Activated naive CD4-positive, alpha-beta T cell treated with anti-CD3 and anti-CD28 coated beads, Interleukin-2, amount 50 U/mL, for 24 hours (primary cell): Measurements from ENCODE around the gene EML6.
"Not testable (repeated sequence)": the region's sequence is repeated elsewhere in the genome, so short reads cannot be mapped to it uniquely, and the experiment has no call there.

ENCODE experiments used
- H3K27ac Mint-ChIP-seq: one replicate; pipeline ENCODE4 v1.8.0; 2021; ENCODE audit warnings: mild to moderate bottlenecking, mixed read lengths
- H3K27me3 Mint-ChIP-seq: one replicate; pipeline ENCODE4 v1.8.0; 2021; ENCODE audit warnings: mixed read lengths
- H3K36me3 Mint-ChIP-seq: one replicate; pipeline ENCODE4 v1.8.0; 2021; ENCODE audit warnings: mixed read lengths
- H3K4me1 Mint-ChIP-seq: one replicate; pipeline ENCODE4 v1.8.0; 2021; ENCODE audit warnings: mixed read lengths
- H3K4me3 Mint-ChIP-seq: one replicate; pipeline ENCODE4 v1.8.0; 2021; ENCODE audit warnings: mild to moderate bottlenecking, mixed read lengths
- H3K9me3 Mint-ChIP-seq: one replicate; pipeline ENCODE4 v1.8.0; 2021; ENCODE audit warnings: mixed read lengths

EML6 gene

DNA sequence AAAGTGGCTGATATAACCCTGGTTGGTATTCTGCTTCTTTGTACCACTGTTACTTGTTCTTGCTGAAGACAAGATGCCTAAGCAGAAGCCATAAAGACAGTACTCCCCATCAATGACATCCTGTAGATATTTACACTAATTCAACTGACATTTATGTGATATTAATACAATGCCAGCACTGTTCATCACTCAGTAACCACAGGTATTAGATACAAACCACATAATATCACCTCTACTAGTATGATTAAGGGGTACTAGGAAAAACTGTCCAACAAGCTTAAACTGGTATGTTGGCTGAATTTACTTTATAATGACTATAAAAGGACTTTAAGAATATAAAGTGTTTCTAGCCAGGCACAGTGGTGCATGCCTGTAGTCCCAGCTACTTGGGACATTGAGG lies 261.0 kb downstream of the EML6 start:
- no peak overlapping the region for H3K4me3 Mint-ChIP-seq
- H3K27me3 Mint-ChIP-seq = no peaks in the 10 kb centered on the region
- H3K4me1 Mint-ChIP-seq = peaks cover 58% of the 10 kb centered on the region
- no peaks in the 10 kb centered on the region for H3K9me3 Mint-ChIP-seq
- peaks cover 25% of the 10 kb centered on the region for H3K36me3 Mint-ChIP-seq
- no peak overlapping the region for H3K27ac Mint-ChIP-seq

DNA sequence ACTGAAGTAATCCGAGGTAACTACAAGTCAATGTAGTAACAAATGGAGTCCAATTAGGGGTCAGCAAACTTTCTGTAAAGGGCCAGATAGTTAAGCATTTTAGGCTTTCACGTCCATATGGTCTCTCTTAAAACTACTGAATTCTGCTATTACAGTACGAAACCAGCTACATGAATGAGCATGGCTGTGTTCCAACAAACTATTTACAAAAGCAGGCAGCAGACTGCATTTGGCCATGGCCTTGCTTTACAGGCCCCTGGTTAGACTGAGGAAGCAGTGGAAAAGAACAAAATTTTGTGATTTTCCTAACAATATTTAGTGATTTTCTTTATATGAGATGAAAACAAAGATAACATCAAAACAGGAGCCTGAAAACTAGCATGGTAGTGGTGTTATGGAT lies 262.8 kb downstream of the EML6 start:
- Mint-ChIP-seq H3K27me3 (no peaks in the 10 kb centered on the region), H3K4me1 (peaks cover 58% of the 10 kb centered on the region)

DNA sequence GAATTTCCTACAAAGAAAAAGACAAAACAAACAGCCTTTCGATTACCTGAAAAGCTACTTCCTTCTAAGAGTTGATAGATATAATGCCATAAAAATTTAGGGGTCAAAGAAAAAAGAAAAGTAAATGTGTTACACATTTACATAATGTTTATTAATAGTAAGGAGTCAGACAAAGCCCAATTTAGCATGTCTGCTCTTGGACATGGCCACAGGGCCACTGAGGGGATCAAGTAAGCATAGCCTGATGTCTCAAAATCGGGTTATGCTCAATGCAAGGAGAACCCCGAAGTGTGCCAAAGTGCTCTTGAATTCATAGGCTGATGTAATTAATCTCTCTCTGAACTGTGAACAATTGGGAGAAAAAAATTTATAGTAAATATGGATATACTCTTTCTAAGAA lies 265.1 kb downstream of the EML6 start:
- Mint-ChIP-seq H3K27me3 (no peaks in the 10 kb centered on the region), H3K4me1 (peaks cover 72% of the 10 kb centered on the region)

More for the DNA sequence above, 262.8 kb downstream of the EML6 start:
- H3K9me3 Mint-ChIP-seq = no peaks in the 10 kb centered on the region
- H3K36me3 Mint-ChIP-seq = peaks cover 21% of the 10 kb centered on the region
- no peak overlapping the region for H3K4me3 Mint-ChIP-seq
- H3K27ac Mint-ChIP-seq = no peak overlapping the region

DNA sequence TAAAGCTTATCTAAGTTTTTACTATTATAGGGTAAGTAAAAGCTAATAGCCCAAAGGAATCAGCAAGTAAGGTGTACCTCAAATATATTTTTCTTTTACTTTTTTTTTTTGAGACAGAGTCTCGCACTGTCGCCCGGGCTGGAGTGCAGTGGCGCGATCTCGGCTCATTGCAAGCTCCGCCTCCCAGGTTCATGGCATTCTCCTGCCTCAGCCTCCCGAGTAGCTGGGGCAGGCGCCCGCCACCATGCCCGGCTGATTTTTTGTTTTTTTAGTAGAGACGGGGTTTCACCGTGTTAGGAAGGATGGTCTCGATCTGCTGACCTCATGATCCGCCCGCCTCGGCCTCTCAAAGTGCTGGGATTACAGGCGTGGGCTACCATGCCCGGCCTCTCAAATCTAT lies 267.2 kb downstream of the EML6 start:
- H3K36me3 Mint-ChIP-seq, H3K9me3 Mint-ChIP-seq, H3K27ac Mint-ChIP-seq, H3K27me3 Mint-ChIP-seq, H3K4me3 Mint-ChIP-seq: not testable (repeated sequence)
- H3K4me1 Mint-ChIP-seq = peaks cover 70% of the 10 kb centered on the region

More for the DNA sequence above, 265.1 kb downstream of the EML6 start:
- Mint-ChIP-seq H3K36me3 (peaks cover 17% of the 10 kb centered on the region), H3K4me3 (no peak overlapping the region), H3K27ac (no peak overlapping the region), H3K9me3 (no peaks in the 10 kb centered on the region)

DNA sequence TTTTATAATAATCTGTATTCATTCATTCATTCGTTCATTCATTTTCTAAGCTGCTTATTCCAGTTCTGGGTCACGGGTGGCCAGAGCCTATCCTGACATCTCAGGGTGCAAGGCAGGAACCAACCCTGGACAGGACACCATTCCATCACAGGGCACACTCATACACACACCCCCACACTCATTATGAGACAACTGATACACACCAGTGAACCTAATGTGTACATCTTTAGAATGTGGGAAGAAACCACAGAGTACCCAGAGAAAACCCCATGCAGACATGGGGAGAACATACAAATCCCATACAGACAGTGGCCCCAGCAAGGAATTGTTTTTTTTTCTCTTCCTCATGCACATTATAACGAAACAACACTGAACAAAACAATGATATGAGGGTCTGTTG lies 272.1 kb downstream of the EML6 start:
- peaks cover 84% of the 10 kb centered on the region for H3K4me1 Mint-ChIP-seq
- H3K27me3 Mint-ChIP-seq = no peaks in the 10 kb centered on the region
- H3K4me3 Mint-ChIP-seq = no peak overlapping the region
- H3K27ac Mint-ChIP-seq = no peak overlapping the region
- H3K9me3 Mint-ChIP-seq = no peaks in the 10 kb centered on the region
- H3K36me3 Mint-ChIP-seq = peaks cover 2% of the 10 kb centered on the region

DNA sequence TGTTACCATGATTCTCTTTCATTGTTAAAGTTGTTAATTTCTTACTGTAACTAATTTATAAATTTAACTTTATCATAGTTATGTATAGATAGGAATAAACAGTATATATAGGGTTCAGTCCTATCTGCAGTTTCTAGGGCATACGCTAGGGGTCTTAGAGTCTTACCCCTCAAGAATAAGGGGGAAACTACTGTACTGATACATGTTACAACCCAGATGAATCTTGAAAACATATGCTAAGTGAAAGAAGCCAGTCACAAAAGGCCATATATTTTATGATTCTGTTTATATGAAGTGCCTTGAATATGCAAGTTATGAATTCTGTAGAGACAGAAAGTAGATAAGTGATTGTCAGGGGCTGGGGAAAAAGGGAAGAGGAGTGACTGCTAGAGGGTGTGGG lies 274.4 kb downstream of the EML6 start:
- Mint-ChIP-seq H3K36me3 (peaks cover 2% of the 10 kb centered on the region), H3K4me3 (no peak overlapping the region), H3K9me3 (no peaks in the 10 kb centered on the region), H3K27ac (no peak overlapping the region), H3K27me3 (no peaks in the 10 kb centered on the region), H3K4me1 (peaks cover 83% of the 10 kb centered on the region)

DNA sequence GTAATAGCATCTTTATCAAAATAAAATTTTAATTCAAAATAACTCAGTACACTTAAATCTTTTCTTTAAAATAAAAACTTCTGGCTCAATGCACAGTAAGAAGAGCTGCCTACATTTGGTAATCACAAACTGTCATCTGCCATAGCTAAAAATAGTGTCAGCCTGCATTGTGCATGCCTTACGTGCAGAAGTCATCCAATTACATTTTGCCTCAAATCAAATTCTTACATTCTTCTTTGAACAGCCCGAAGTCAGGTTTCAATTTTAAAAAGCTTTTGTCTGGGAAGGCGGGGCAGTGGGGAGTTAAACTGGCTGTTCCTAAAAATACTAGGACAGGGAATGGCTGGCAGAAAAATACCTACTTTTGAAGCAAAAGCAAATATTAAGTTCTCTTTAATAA lies 275.7 kb downstream of the EML6 start:
- Mint-ChIP-seq H3K9me3 (no peaks in the 10 kb centered on the region), H3K27me3 (no peaks in the 10 kb centered on the region), H3K4me3 (no peak overlapping the region), H3K27ac (no peak overlapping the region), H3K4me1 (peaks cover 83% of the 10 kb centered on the region), H3K36me3 (peaks cover 2% of the 10 kb centered on the region)

DNA sequence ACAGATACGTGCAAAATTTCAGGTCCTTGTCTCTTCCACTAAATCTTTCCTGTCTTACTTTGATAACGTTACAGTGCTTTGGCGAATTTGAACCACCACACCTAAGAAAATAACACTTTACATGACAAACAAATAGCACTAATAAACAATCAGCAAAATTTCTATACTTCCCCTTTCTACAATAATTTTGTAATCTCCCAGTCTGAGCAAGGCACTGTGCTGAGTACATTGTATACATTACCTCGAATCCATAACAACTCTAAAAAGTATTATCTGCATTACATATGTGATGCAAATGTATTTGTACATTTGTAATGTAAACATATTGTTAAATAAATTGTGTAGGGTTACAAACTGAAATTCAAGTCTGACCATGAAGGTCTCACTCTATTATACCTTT lies 276.9 kb downstream of the EML6 start:
- Mint-ChIP-seq H3K27ac (peak overlapping the region; percentile 0), H3K9me3 (no peaks in the 10 kb centered on the region), H3K4me1 (peaks cover 85% of the 10 kb centered on the region), H3K36me3 (peaks cover 2% of the 10 kb centered on the region), H3K4me3 (no peak overlapping the region), H3K27me3 (no peaks in the 10 kb centered on the region)

DNA sequence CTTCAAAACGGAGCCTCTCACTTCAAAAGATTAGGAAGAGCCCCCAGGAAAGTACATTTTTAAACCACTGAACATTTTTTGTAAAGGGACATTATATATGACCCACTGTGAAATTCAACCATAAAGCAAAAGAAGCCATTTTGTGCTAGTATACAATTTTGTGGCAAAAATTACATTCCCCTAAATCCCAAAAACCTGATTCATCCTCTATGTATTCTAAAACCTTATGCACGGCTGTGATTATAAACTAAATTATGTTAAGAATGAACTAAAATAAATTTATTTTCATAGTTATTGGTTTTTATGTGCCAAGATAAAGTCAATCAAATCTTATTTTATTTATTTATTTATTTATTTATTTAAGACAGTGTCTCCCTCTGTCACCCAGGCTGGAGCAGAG lies 278.3 kb downstream of the EML6 start:
- Mint-ChIP-seq H3K9me3 (no peaks in the 10 kb centered on the region), H3K27me3 (no peaks in the 10 kb centered on the region), H3K27ac (no peak overlapping the region), H3K4me3 (no peak overlapping the region), H3K36me3 (peaks cover 2% of the 10 kb centered on the region), H3K4me1 (peaks cover 84% of the 10 kb centered on the region)

DNA sequence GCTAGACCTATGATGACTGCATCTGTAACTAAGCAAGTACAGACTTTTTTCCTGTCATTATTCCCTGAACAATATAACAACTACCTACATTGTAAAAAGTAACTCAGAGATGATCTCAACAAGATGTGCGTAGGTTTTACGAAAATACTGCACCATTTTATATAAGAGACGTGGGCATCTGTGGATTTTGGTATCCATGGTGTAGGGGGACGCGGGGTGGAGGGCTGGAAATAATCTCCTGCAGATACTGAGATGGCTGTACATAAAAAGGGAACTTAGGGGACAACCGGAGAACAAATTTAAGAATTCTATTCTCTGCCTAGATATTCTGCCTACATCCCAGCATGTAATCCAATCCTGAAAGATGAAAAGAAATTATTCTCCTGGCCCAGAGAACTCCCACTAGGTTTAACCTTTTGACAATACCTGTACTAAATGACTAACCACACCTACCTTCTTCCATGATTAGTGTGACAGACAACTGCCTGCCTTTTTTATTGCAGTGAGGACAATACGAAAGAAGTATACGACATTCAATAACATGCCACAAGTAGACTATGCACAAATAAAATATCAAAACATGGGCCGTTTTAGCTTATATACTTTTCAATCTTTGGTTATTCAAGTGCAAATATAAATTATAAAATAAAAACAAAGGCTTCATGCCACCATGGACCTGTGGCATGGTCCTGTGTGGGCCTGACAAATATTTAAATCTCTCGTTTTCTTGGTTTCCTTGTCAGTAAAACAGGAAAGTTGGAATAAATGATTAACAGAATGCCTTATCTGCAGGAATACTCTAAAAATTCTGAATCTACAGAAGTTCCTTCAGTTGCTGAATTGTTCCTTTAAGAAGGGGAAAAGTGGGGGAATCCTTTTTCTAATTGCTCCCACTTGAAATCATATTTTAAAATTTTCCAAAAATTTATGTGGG lies 280.5 kb downstream of the EML6 start:
- Mint-ChIP-seq H3K9me3 (no peaks in the 10 kb centered on the region), H3K36me3 (no peaks in the 10 kb centered on the region), H3K4me1 (peaks cover 84% of the 10 kb centered on the region), H3K27me3 (no peaks in the 10 kb centered on the region), H3K27ac (no peak overlapping the region), H3K4me3 (no peak overlapping the region)

DNA sequence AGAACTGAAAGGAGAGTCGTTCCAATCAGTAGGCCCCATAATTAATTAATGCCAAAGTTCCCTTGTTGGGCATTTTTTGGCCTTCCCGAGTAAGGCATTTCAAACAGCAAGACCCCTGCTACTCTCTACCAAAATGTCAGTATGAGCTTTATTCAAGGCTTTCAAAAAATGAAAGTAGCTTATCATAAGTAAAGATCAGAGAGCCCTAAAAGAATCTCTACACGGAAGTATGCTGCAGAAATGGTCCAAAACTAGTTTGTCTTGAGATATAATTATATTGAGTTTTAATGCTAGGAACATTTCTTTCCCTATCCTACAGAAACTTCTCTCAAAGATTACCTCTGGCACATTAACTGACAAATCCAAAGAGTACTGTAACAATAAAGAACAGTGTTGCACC lies 282.8 kb downstream of the EML6 start:
- Mint-ChIP-seq H3K9me3 (no peaks in the 10 kb centered on the region), H3K27me3 (no peaks in the 10 kb centered on the region), H3K36me3 (no peaks in the 10 kb centered on the region), H3K4me1 (peaks cover 86% of the 10 kb centered on the region), H3K27ac (peak overlapping the region; percentile 73), H3K4me3 (peak overlapping the region; percentile 68)

DNA sequence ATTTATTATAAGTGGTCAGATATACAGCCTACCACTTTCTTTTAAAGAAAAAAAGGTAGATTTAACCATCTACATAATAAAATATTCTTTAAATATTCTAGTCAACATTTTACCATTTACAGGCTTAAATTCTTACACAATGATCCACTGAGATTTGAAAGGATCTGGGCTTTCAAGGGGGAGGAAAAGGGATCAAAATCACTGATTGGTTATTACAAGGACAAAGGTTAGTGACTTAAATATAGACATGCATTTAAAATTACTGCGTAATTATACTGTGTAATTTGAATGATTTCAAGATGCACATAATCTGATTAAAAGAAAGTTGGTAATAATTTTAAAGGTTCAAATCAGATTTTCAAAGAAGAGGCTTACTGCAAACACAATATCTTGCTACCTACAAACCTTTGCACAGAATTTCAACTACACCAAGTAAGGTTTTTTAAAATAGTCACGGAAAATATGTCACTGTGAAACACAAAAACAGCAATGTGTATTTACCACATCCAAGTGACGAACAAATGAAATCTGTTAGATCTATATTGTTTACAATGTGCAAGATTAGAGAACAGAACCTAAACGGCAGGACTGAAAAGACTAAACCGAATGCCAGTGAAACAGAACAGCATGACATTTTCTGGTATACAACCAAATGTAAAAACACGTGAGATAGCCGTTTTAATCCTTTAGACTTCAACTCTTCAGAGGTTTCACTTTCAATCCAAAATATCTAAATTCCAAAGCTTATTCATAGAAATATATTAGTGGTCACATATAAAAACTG lies 286.0 kb downstream of the EML6 start:
- H3K27me3 Mint-ChIP-seq = no peaks in the 10 kb centered on the region
- H3K36me3 Mint-ChIP-seq = no peaks in the 10 kb centered on the region
- peak overlapping the region; percentile 91 for H3K4me3 Mint-ChIP-seq
- H3K4me1 Mint-ChIP-seq = peaks cover 90% of the 10 kb centered on the region
- no peaks in the 10 kb centered on the region for H3K9me3 Mint-ChIP-seq
- peak overlapping the region; percentile 89 for H3K27ac Mint-ChIP-seq

DNA sequence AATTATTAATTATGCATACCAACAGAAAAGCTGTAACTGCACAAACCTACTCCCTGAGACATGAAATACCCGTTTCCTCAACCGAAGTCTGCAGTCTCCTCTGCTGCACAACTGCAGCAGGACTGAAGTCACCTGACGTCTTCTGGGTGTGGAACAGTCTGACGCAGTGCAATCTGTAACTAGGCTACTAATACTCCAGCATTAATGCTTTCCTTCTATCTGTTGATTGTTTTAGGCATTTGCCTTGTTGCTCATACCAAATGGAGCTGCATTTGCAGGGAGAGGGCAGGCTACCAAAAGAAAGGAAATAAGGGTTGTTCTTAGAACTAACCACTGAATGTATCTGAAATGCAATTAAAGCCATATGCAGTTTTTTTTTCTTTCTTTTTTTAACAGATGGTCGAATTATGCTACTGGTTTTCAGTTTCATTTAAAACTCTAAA lies 286.7 kb downstream of the EML6 start:
- peaks cover 88% of the 10 kb centered on the region for H3K4me1 Mint-ChIP-seq
- H3K9me3 Mint-ChIP-seq = no peaks in the 10 kb centered on the region
- H3K36me3 Mint-ChIP-seq = peaks cover 2% of the 10 kb centered on the region
- no peaks in the 10 kb centered on the region for H3K27me3 Mint-ChIP-seq
- H3K27ac Mint-ChIP-seq = peak overlapping the region; percentile 89
- H3K4me3 Mint-ChIP-seq = peak overlapping the region; percentile 91

DNA sequence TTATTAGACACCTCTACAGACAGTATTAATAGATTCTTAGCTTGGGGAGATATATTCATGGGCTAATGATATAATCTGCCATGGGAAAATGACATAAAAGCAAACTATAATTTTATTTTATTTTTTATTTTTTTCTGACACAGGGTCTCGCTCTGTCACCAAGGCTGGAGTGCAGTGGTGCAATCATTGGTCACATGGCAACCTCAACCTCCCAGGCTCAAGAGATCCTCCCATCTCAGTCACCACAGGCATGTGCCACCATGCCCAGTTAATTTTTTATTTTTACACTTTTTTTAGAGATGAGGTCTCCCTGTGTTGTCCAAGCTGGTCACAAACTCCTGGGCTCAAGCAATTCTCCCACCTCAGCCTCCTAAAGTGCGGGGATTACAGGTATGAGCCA lies 287.5 kb downstream of the EML6 start:
- Mint-ChIP-seq H3K4me1 (peaks cover 83% of the 10 kb centered on the region), H3K27me3 (no peaks in the 10 kb centered on the region), H3K36me3 (peaks cover 2% of the 10 kb centered on the region), H3K4me3 (no peak overlapping the region), H3K27ac (no peak overlapping the region), H3K9me3 (no peaks in the 10 kb centered on the region)

DNA sequence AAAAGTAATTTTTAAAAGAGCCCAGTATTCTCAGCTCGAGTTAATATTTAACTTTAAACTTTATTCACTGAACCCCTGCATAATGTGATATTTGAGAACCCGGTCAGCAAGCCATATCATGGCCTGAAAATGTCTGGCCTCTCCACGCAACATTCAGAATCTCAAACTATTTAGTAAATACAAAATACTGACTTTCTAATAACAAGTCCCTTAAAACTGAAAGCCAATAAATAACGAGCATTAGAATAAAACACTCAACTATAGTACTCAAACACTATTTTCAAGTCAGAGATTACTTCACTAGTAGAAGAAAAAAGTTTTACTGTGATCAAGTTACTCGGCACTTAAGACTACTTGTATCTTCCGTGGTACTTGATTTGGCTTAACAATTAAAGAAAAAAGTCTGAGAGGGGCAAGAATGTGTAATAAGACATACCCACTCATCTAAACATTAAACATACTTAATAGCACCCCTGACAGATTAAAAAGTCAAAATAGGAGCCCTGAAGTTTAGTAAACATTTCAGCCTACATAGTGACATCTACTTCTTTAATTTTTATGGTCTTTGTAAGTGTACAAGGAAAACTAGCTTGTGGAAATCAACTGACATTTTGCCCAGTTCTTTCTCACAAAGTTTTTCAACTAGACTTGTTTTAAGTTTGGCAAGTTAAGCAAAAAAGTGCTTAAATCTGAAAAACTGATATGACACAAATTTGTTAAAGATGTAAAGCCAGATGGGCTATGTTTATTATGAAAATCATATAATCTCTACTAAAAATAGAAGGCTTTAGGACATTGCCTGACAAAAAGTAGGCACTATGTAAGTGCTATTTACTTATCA lies 288.6 kb downstream of the EML6 start:
- no peaks in the 10 kb centered on the region for H3K27me3 Mint-ChIP-seq
- H3K9me3 Mint-ChIP-seq = no peaks in the 10 kb centered on the region
- H3K4me1 Mint-ChIP-seq = peaks cover 71% of the 10 kb centered on the region
- H3K27ac Mint-ChIP-seq = no peak overlapping the region
- no peak overlapping the region for H3K4me3 Mint-ChIP-seq
- peaks cover 2% of the 10 kb centered on the region for H3K36me3 Mint-ChIP-seq
